Measurements from ENCODE around the gene NANP.
A peak's percentile ranks its signal among the peaks of the same experiment; 100 is the strongest.
"Not testable (repeated sequence)": the region's sequence is repeated elsewhere in the genome, so short reads cannot be mapped to it uniquely, and the experiment has no call there.

NANP gene, protein sequence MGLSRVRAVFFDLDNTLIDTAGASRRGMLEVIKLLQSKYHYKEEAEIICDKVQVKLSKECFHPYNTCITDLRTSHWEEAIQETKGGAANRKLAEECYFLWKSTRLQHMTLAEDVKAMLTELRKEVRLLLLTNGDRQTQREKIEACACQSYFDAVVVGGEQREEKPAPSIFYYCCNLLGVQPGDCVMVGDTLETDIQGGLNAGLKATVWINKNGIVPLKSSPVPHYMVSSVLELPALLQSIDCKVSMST

DNA sequence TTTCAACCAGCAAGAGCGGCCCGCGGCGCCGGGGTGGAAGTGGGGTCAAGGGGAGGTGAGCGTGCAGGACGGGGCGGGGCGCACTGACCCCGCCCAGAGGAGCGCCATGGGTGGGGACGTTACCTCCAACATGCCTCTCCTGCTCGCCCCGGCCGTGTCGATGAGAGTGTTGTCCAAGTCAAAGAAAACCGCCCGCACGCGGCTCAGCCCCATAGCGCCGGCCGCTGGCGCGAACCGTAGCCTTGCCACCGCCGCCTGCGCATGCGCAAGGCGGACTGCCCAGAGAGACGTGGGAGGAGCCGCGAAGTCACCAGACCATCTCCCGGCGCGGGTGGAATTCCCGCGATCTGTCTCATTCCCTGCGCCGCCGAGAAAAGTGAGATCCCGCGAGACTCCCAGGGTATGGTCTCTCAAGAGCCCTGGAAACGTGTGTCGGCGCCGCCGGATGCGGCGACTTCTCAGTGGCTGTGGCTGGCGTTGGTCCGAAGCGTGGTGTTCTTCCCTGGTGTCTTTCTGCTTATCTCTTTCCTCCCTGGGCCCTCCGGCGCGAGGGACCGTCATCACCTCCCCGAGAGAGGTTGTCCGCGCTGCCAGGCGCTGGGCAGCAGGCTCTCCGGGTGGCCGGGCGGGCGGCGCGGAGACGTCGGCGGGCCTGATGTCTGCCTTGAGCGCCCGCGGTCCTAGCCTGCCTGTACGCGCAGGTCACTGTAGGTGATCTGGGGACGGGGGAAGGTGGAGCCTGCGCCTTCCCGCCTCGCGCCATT lies at the start of gene NANP:
Gene NANP, minus strand, starts transcription at position 279 of the 764 bp plus-strand sequence. Its CDS starts 66 bp downstream, at position 213.
- peak; percentile 60 to 74 for DNase-seq (ENCODE audit: low read depth in 2 of 2, low spot score in 1 of 2)

DNA sequence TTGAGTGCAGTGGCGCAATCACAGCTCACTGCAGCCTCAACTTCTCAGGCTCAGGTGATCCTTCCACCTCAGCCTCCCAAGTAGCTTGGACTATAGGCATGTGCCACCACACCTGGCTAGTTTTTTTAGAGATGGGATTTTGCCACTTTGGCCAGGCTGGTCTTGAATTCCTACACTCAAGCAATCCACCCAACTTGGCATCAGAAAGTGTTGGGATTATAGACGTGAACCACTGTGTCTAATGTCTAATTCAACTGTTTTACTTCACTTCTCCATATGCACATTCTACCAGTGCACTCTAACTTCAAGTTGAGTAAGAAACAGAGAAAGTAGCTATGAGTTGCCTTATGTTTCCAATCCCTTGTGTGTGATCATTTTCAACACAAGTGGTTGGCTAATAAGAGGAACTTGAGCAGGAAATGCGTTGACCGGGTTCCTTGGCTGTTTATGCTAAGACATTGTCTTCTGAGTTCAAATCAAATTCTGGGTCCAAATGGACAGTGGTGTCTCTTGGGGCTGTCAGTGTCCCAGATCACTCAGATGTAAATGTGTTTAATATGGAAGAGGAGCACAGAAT lies 48.9 kb upstream of the NANP start:
- DNase-seq (ENCODE audit: low read depth in 2 of 2, low spot score in 1 of 2): no peak

DNA sequence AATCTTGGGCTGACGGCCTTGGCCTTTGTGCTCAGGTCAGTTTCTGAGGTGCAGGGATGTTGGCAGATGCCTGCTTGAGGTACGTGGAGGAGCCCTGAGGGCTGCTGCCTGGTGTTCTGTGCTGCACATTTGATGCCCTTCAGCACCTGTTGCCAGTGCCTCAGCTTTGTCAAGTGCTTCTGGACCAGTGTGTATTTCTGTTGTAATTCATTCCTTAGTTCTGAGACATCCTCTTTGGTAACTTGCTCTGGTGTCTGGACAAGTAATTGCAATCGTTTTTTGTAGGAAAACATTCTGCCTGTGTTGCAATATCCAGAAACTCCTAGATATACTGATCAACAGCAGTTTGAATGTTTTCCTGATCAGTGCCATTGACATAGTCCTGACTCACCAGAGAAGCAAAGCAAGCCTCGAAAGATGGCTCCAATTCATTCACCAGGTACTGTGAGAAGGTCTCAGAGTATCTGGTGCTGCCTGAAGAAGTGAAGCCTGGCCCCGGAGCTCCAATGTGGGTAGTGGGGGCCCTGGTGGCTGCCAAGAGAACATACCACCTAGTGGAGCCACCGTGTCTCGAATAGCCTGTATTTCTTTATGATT lies 46.1 kb upstream of the NANP start:
- no peak for DNase-seq (ENCODE audit: low read depth in 2 of 2, low spot score in 1 of 2)

DNA sequence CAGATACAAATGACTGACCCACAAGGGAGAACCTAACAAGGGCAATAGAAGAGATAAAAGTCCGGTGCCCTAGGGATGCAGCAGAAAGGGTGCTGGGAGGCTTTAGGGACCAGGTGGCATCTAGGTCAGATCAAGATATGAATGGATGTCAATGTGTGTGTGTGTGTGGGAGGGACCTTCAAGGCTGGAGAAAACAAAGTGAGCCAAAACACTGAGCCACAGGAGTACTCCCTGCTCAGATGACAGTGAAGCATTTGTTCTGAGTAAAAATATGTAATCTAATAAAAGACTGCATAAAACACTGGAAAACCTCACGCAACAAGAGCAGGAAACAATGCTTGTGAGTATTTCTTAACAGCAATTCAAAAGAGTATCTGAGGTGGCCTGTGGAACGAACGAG lies 44.6 kb upstream of the NANP start:
- DNase-seq (ENCODE audit: low read depth in 2 of 2, low spot score in 1 of 2): no peak

DNA sequence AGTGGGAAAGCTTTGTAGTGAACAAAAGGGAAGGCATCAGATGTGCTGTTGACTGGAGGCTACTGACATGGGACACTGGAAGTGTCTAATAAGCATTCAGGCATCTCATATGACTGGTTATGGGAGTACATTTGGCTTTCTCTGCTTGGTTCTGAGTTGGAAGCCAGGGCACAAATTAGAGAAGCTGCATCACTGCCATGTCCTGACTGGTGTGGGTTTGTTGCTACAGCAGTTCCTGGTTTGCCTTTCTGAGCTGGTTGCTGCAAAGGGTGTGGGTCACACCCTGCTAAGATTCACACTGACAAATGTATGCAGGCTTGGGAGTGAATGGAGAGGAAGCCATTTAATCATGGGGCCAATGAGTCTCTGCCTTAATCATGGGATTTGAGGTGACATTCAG lies 36.2 kb upstream of the NANP start:
- DNase-seq (ENCODE audit: low read depth in 2 of 2, low spot score in 1 of 2): no peak

DNA sequence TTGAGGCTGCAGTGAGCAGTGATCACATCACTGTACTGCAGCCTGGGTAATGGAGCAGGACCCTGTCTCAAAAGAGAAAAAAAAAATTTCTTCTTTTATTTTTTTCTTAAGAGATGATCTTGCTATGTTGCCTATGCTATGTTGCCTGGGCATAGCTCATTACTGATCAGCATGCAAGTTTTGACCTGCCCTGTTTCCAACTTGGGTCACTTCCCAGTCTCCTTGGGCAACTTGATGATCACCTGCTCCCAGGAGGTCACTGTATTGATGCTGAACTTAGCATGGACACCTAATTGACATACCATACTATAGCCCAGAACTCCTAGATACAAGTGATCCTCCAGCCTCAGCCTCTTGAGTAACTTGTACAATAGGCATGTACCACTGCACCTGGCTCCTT lies 30.7 kb upstream of the NANP start:
- no peak for DNase-seq (ENCODE audit: low read depth in 2 of 2, low spot score in 1 of 2)

DNA sequence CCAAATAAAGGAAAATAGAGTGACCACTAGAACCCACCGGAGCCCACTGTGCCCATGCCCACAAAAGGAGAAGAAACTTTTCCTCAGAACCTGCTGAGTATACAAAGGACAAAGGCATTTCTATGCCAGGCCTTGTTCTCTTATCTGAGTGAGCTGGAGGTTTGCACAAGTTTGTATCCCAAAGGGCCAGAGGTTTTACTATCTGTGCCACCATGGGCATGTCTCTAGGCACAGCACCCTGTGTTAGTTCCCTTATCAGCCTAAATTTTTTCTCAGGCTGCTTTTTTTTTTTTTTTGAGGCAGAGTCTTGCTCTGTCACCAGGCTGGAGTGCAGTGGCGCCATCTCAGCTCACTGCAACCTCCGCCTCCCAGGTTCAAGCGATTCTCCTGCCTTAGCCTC lies 29.1 kb upstream of the NANP start:
- DNase-seq (ENCODE audit: low read depth in 2 of 2, low spot score in 1 of 2): not testable (repeated sequence)

DNA sequence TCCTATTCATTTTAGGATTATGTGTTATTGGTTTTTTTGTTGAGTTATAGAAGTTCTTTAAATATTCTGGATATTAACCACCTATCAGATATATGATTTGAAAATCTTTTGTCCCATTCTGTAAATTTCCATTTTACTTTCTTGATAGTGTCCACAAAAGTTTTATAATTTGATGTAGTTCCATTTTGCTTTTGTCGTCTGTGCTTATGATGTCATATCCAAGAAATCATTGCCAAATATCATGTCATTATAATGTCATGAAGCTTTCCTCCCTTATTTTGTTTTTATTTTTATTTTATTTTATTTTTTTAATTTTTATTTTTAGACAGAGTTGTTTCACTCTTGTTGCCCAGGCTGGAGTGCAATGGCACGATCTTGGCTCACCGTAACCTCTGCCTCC lies 21.0 kb upstream of the NANP start:
- no peak for DNase-seq (ENCODE audit: low read depth in 2 of 2, low spot score in 1 of 2)

DNA sequence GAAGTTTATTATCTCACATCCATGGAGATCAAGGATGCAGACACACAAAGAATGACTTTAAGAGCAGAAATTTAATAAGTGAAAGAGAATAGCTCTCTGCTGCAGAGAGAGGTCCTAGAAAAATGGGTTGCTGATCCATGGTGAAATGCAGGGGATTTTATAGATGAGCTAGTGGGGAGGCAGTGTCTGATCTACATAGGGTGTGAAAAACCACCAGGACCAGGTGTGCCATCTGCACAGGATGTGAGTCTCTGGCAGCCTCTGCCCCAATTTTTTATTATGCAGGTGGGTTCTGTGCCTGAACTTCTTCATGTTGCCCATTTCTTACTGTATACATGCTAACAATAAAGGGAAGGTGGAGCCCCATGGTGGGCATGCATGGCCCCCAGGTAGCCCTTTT lies 19.9 kb upstream of the NANP start:
- no peak for DNase-seq (ENCODE audit: low read depth in 2 of 2, low spot score in 1 of 2)

DNA sequence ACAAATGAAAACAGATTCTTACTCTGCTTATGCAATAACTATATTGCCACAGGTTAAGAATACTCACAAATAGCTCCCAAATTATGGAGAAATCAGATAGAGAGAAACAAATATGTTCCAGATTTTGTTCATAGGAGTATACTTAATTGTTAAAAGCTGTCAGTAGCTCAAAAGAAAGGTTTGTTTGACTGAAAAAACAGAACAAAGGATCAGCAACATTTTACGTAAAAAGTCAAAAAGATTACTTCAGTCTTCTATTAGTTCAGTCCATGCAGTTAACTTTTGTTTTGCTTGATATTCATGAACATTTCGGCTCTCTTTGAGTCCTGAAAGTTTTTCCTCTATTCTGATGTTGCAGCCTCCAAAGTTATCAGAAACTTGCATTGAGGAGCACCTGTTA lies 13.4 kb upstream of the NANP start:
- DNase-seq (ENCODE audit: low read depth in 2 of 2, low spot score in 1 of 2): no peak

DNA sequence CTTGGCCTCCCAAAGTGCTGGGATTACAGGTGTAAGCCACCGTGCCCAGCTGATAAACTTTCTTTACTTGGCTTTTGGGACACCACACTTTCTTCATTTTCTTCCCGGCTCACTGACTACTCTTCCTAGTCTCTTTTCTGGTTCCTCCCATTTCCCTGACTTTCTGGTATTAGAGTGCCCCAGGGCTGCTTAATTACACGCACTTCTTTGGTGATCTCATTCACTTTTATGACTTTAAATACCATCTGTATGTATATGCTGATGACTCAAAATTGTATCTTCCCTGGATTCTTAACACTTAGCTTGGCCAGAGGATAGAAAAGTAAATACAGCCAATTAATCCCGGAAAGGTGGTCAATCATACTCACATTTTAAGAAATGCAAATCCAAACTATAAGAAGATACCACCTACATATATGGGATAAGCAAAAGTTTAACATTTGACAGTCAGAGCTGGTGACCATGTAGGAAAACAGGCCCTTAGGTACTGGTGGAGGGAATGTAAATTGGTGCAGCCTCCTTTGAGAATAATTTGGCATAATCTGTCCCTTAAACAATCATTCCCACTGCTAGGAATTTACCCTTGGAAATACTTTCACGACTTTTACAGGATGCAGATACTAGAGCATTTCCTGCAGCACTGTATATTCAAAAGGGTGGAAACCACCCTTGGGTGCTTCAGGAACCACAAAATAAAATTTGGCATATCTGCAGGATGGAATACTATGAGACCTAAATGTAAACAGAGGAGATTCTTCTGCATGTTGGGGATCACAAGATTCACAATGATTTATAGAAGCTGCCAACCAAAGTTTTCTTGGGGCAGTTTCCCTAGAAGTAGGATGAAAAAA lies 9.4 kb upstream of the NANP start:
- no peak for DNase-seq (ENCODE audit: low read depth in 2 of 2, low spot score in 1 of 2)

DNA sequence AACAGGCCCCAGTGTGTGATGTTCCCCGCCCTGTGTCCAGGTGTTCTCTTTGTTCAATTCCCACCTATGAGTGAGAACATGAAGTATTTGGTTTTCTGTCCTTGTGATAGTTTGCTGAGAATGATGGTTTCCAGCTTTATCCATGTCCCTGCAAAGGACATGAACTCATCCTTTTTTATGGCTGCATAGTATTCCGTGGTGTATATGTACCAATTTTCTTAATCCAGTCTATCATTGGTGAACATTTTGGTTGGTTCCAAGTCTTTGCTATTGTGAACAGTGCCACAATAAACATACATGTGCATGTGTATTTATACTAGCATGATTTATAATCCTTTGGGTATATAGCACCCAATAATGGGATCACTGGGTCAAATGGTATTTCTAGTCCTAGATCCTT lies 6.8 kb upstream of the NANP start:
- DNase-seq (ENCODE audit: low read depth in 2 of 2, low spot score in 1 of 2): not testable (repeated sequence)

DNA sequence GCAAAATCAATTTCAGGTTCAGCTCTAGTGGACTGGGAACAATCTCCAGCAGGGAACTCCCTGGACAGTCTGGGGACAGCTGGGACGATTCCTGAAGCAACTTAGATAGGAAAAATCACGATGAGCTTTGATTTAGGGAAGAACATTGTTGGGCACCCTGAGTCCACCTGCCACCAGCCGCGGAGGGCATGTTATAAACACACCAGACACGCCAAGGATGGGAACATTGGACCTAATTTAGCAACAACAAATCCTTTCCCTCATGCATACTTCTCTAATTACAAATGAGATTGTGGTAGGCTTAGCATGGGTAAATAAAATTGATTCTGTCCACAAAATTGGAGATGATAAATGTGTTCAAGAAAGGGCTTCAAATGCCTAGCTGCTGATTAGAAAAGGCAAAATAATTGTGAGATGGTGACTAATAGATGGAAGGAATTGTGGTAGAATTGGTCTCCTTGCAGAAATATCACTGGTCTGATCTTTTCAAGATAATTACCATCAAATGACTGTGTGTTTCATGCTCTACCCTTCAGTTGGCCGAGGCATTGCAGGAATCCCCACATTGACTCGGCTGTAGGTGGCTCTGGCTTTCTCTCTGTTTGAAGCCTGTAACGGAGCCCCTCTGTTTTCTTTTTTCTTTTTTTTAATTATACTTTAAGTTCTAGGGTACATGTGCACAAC lies 6.1 kb upstream of the NANP start:
- DNase-seq (ENCODE audit: low read depth in 2 of 2, low spot score in 1 of 2): no peak

DNA sequence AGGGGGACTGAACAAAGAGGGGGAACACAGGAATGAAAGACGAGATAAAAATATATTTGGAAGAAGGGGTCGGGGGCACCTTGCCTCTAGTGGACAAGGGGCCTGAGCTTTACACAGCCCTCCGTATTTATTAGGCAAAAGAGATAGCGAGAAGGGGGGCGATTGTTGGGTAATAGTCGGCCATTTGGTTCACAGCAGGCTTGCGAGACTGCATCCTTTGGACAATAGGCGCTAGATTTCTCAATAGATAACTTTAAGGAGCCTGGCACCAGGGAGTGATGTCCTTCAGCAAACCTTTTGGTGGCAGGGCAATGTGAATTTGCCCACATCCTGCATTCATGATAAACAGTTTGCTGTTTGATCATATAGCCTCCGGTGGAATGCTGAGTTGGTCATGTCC lies 3.0 kb upstream of the NANP start:
- no peak for DNase-seq (ENCODE audit: low read depth in 2 of 2, low spot score in 1 of 2)

DNA sequence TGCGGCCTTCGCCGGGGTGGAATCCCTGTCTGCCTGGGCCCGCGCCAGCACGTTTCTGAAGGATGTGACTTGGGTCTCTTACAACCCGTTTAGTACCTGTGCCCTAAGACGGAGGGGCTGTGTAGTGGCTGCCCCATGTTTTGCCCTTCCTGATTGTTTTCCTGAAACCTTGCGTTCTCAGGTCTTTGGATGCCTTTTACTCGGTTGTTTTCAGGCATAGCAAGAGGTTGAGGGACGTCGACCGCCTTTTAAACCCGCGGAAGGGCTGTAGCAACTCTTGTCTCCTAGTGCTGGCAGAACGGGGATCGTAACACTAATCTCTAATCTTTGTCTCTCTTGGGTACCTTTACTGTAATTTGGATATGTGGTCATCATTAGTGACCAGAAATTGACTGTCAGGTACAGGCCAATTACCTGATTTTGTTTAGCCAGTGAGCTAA lies 706 bp upstream of the NANP start:
- DNase-seq (ENCODE audit: low read depth in 2 of 2, low spot score in 1 of 2): no peak

DNA sequence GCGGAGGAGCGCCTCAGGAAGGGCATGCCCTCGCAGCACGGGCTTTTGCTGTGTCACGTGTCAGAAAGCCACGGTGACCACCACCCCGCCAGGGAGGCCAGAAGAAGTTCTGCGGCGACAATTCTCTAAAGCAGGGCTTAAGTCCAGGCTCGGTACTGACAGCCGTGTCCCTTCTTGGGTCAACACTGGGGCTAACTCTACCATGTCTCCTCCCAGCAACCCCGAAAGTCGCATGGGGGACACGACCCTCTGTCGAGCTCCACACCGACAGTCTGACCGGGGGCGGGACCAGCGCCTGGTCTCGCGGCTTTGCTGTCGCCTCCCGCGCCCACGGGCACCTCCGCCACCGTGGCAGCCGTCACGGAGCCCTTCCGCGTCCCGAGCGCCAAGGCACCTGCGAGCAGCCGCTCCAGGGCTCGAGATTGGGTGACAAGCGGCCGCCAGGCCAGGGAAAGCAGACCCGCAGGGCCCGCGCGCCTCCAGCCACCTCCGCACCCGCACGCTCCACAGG lies 534 bp downstream of the NANP start:
- DNase-seq (ENCODE audit: low read depth in 2 of 2, low spot score in 1 of 2): no peak

DNA sequence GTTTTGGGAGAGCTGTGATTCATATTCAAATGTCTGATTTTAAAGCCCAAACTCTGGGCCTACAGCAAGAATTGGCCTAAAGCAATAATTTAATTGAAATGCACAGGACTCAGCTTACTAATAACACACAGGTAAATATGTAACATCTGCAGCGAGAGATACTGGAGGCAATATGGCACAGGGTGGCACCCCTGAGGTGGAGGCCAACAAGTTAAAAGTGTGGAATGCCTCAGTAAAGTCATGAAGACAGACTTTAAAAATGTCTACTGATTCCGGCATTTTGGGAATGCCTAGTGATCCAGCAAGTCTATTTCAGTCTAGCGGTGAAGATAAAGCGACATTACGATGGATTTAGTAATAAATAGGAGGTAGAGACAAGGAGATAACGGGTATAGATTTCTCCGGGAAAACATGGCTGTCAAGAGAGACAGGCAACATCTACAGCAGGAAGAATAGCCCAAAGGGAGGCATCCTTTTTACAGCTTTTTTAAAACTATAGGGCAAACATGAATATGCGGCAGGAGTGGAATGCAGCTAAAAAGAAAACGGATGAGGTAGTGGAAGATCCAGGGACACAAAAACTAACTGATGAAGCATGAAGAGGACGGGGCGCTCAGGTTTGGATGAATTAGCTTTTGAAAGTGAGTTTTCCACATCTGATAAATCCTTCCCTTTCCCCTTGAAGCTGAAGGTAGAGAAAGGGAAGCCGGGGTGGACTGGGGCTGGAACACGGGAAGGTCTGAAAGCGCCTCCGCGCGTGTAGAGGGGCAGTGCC lies 1.2 kb downstream of the NANP start:
- DNase-seq (ENCODE audit: low read depth in 2 of 2, low spot score in 1 of 2): no peak

DNA sequence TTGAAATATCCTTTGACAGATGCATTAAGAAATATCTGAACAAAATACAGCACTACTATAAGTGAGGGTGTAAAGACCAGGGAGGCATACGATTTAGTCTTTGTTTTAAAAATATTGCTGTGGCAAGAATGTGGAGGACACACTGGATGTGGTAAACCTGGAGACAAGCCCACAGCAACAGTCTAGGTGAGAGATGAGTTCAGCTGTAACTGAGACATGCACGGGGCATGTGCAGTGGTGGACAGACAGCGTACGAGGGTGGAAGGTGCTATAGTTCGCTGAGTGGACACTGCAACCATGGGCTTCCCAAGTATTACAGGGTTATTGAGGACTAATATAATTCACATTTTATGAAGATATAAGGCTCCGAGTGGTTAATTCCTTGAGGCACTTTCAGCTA lies 1.8 kb downstream of the NANP start:
- no peak for DNase-seq (ENCODE audit: low read depth in 2 of 2, low spot score in 1 of 2)

DNA sequence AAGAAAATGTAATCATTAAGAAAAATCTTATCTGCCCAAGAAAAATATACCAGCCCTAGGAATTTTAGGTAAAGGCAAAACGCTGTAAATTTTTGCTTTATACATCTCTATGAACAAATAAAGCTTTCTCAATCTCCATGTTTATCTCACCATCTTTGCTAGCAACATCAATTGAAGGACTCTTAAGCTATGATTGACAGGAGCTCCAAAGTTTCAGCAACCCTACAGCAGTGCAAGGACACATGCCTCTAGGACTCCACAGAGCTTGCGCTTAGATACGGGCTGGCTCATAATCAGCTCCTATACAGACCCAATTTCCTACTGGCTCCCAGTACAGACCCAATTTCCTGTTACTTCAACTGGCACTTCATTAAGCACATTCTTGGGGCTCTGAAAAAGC lies 4.3 kb downstream of the NANP start:
- DNase-seq (ENCODE audit: low read depth in 2 of 2, low spot score in 1 of 2): no peak

DNA sequence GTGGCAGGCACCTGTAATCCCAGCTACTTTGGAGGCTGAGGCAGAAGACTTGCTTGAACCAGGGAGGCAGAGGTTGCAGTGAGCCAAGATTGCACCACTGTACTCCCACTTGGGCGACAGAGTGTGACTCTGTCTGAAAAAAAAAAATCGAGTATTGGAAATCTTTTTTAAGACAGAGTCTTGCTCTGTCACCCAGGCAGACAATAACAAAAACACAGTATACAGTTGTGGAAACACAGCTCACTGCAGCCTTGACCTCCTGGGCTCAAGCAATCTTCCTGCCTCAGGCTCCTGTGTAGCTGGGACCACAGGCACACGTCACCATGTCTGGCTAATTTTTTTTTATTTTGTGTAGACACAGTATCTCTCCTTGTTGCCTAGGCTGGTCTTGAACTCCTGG lies 15.0 kb downstream of the NANP start:
- no peak for DNase-seq (ENCODE audit: low read depth in 2 of 2, low spot score in 1 of 2)
